ENCODE data around the gene HLA-B. TPM values are rescaled to one million over a fixed set of nuclear protein-coding genes. Genes with fewer than 3 reads are reported as not detected.

HLA-B gene
- total and polyA plus RNA-seq, 3 donors from 2014 or later: 425 to 943 (median 439) TPM

DNA sequence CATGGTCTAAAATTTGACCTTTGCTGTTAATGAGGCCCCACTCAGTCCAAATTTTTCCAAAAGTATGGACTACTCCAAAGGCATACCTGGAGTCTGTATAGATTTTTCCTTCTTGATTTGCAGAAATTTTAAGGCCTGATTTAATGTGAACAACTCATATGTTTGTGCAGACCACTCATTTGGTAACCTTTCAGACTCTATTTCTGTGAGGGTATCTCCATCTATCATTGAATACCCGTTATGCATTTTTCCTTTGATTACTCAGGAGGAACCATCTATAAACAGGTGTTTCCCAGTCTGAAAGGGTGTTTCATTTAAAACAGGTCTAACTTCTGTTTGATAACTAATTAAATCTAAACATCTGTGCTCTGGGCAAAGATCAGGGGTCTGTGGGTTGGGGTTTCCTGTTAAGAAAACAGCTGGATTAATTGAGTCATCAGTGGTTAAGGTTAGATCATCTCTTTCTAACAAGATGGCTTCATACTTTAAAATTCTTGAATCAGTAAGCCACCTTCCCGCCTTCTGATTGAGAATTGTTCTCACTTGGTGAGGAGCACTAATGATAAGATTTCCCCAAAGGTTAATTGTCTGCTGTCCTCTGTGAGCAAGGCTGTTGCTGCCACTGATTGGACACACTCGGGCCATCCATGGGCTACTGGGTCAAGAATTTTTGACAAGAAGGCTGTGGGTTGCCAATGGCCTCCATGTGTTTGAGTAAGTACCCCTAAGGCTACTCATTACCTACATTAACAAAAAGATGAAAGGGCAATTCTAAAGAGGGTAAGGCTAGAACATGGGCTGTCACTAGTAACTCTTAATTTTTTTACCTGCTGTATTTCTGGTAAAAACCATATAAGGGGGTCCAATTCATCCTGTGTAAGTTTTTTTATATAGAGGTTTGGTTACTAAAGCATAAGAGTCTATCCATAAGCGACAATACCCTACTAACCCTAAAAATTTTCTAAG, 24.1 kb downstream of the HLA-B start:
- intact Hi-C loops (cut with DNase I; ENCODE audit: low total_unique reads): no loop called here
- H3K9me3 ChIP-seq: no peaks in the 10 kb centered on the region
- no peaks in the 10 kb centered on the region for H3K27me3 ChIP-seq
- TF ChIP-seq, protein P1, sequence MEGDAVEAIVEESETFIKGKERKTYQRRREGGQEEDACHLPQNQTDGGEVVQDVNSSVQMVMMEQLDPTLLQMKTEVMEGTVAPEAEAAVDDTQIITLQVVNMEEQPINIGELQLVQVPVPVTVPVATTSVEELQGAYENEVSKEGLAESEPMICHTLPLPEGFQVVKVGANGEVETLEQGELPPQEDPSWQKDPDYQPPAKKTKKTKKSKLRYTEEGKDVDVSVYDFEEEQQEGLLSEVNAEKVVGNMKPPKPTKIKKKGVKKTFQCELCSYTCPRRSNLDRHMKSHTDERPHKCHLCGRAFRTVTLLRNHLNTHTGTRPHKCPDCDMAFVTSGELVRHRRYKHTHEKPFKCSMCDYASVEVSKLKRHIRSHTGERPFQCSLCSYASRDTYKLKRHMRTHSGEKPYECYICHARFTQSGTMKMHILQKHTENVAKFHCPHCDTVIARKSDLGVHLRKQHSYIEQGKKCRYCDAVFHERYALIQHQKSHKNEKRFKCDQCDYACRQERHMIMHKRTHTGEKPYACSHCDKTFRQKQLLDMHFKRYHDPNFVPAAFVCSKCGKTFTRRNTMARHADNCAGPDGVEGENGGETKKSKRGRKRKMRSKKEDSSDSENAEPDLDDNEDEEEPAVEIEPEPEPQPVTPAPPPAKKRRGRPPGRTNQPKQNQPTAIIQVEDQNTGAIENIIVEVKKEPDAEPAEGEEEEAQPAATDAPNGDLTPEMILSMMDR (IDR thresholded peaks at IDR 0.05): no peak
- TF ChIP-seq POLR2A (IDR thresholded peaks at IDR 0.05): no peak
- H3K4me1 ChIP-seq: no peaks in the 10 kb centered on the region
- DNase-seq: no peak
- WGBS, 2 donors: 51 to 62% methylated on average over 4 of the region's 4 CpGs
- H3K36me3 ChIP-seq (ENCODE audit: low read depth, missing control alignments): no peaks in the 10 kb centered on the region
- no peak overlapping the region for H3K4me3 ChIP-seq
- no peak overlapping the region for H3K27ac ChIP-seq

DNA sequence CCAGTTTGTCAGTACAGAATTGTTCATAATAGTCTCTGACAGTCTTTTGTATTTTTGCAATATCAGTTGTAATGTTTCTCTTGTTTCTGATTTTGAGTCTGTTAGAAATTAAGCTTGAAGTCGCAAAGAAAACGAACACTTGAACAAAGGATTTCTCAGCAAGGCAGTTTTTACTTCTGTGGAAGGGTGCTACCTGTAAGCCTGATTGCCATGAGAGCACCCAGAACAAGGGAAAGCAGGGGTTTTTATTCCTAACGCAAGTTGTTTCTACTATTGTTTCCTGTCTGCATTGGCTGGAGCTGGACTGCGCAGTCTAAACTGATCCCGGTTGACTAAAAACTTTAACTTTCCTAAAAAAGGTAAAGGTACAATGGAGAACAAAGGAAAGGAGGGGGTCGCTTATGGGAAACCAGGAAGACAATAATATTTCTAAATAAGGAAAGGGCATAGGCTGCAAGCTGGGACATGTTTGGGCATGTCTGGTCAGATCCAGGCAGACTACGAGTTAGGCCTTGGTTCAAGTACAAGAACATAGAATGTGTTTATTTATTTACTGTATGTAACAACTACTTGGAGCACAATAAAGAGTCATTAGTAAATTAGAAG, 28.5 kb downstream of the HLA-B start:
- intact Hi-C loops (cut with DNase I; ENCODE audit: low total_unique reads): no loop called here
- H3K4me3 ChIP-seq: no peak overlapping the region
- H3K4me1 ChIP-seq: no peaks in the 10 kb centered on the region
- WGBS, 2 donors: 24 to 70% methylated on average over 7 of the region's 7 CpGs
- no peaks in the 10 kb centered on the region for H3K36me3 ChIP-seq (ENCODE audit: low read depth, missing control alignments)
- no peak for DNase-seq
- no peaks in the 10 kb centered on the region for H3K9me3 ChIP-seq
- TF ChIP-seq, protein P1 (IDR thresholded peaks at IDR 0.05): no peak
- TF ChIP-seq POLR2A (IDR thresholded peaks at IDR 0.05): no peak
- no peak overlapping the region for H3K27ac ChIP-seq
- H3K27me3 ChIP-seq: no peaks in the 10 kb centered on the region

DNA sequence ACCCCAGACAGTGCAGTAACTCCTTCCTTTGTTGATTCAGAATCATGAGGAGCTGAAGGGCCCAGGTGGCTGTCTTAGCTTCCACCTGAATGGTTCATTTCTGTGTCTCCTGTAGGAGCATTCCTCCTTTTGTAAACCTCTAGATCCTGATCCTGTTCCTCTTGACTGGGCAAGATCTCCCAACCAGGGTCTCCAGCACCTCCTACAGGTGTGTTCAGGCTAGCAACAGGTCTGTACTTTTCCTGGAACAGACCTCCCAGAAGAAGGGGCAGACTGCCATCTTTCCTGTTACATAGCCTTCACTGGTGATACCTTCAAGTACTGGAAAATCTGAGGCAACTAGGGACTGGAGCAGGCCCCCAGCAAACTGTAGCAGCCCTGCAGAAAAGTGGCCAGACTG, 35.2 kb downstream of the HLA-B start:
- intact Hi-C loops (cut with DNase I; ENCODE audit: low total_unique reads): no loop called here
- no peak for DNase-seq
- Histone ChIP-seq H3K4me1 (no peaks in the 10 kb centered on the region), H3K36me3 (ENCODE audit: low read depth, missing control alignments) (no peaks in the 10 kb centered on the region), H3K9me3 (no peaks in the 10 kb centered on the region), H3K27me3 (no peaks in the 10 kb centered on the region), H3K4me3 (no peak overlapping the region), H3K27ac (no peak overlapping the region)
- TF ChIP-seq, protein P1 (IDR thresholded peaks at IDR 0.05): no peak
- TF ChIP-seq POLR2A (IDR thresholded peaks at IDR 0.05): no peak

DNA sequence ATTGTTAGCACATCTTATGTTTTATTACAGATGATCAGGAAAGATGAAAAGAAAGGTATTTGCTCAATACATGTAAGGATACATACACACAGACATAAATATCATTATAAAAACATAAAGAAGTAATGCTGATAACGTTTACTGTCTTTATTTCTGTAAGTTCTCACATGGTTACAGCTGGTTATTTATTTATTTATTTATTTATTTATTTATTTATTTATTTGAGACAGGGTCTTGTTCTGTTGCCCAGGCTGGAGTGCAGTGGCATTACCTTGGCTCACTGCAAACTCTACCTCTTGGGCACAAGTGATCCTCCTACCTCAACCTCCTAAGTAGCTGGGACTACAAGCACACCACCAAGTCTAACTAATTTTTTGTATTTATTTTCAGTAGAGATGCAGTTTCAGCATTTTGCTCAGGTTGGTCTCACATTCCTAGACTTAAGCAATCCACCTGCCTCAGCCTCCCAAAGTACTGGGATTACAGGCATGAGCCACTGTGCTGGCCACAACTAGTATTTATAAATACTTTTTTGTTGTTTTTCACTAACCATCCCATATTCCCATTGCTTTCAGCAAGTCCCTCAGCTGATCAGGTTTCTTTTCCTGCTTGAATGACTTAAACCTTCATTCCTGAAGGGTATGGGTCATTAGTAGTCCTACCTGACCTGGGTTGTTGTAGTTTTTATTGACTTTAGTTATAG, 35.8 kb downstream of the HLA-B start:
- intact Hi-C loops (cut with DNase I; ENCODE audit: low total_unique reads): no loop called here
- H3K4me3 ChIP-seq: no peak overlapping the region
- no peaks in the 10 kb centered on the region for H3K27me3 ChIP-seq
- H3K9me3 ChIP-seq: no peaks in the 10 kb centered on the region
- no peak overlapping the region for H3K27ac ChIP-seq
- DNase-seq: no peak
- no peaks in the 10 kb centered on the region for H3K4me1 ChIP-seq
- no peaks in the 10 kb centered on the region for H3K36me3 ChIP-seq (ENCODE audit: low read depth, missing control alignments)
- WGBS, 2 donors: 0 to 48% methylated on average over 1 of the region's 1 CpG
- TF ChIP-seq, protein P1 (IDR thresholded peaks at IDR 0.05): no peak
- TF ChIP-seq POLR2A (IDR thresholded peaks at IDR 0.05): no peak
